HT-29 (cell line): Measurements from ENCODE around the gene DECR2. TPM values are rescaled to one million over a fixed set of nuclear protein-coding genes. Genes with fewer than 3 reads are reported as not detected.
"Not testable (repeated sequence)": the region's sequence is repeated elsewhere in the genome, so short reads cannot be mapped to it uniquely, and the experiment has no call there.

Source experiments
- DNase-seq: peaks from one replicate; pipeline ENCODE4 v3.0.0-alpha.2; 2015; ENCODE audit warnings: low spot score
- total RNA-seq: library from RNA; depleted of rRNA; stranded (reverse); fragments of >200 nt; shearing (Covaris generic); gene quantifications from 2 replicates; pipeline ENCODE4 v1.2.3, GENCODE V29; 2014

DECR2 gene
- total RNA-seq, 1 experiment from 2014 or later = 25.2 TPM

GRCh38 chr16:379183-379960 is 22.3 kb upstream of the DECR2 start:
- DNase-seq = peak; percentile 88

GRCh38 chr16:379961-380761 is 21.5 kb upstream of the DECR2 start:
- DNase-seq = no peak

GRCh38 chr16:380762-381011 is 21.0 kb upstream of the DECR2 start:
- no peak for DNase-seq

- DNase-seq = no peak
These were observed 20.5 kb upstream of the DECR2 start for GRCh38 chr16:381012-381788.

GRCh38 chr16:381789-382717 is 19.6 kb upstream of the DECR2 start, which contains the start of gene PGAP6:
Gene PGAP6 (minus strand): TSS chr16:381978. CDS start chr16:381821, 157 bp downstream.
- DNase-seq = peak; percentile 43

GRCh38 chr16:383326-384051 is 18.2 kb upstream of the DECR2 start:
- DNase-seq = peak; percentile 78

GRCh38 chr16:386641-387156 is 15.0 kb upstream of the DECR2 start:
- DNase-seq = no peak

- not testable (repeated sequence) for DNase-seq
These were observed 13.7 kb upstream of the DECR2 start for GRCh38 chr16:387761-388666.

- DNase-seq = no peak
These were observed 12.3 kb upstream of the DECR2 start for GRCh38 chr16:389352-389751.

- DNase-seq = peak; percentile 63
These were observed 9.8 kb upstream of the DECR2 start for GRCh38 chr16:391885-392335.

GRCh38 chr16:392450-393030 is 9.1 kb upstream of the DECR2 start:
- DNase-seq = no peak

GRCh38 chr16:396199-396598 is 5.5 kb upstream of the DECR2 start:
- no peak for DNase-seq

GRCh38 chr16:396605-397004 is 5.1 kb upstream of the DECR2 start:
- DNase-seq = no peak

GRCh38 chr16:397135-397661 is 4.5 kb upstream of the DECR2 start, which contains the start of gene NME4:
Gene NME4 (plus strand): TSS chr16:397199. CDS start chr16:397223, 24 bp downstream.
- DNase-seq = no peak

- DNase-seq = peak; percentile 59
These were observed 3.9 kb upstream of the DECR2 start for GRCh38 chr16:397736-398332.

- no peak for DNase-seq
These were observed 2.9 kb upstream of the DECR2 start for GRCh38 chr16:398561-399339.
